GM19239 (cell line): ENCODE data around the gene ATP8A2.

Source experiments
- DNase-seq: peaks from one replicate; pipeline ENCODE4 v3.0.0; 2011; ENCODE audit warnings: low spot score; ENCODE audit not compliant: insufficient read length
- FAIRE-seq: peaks from 2 replicates; lab custom pipeline; 2011; peaks lifted over from hg19 to GRCh38; lab: Jason Lieb, UNC

The ATP8A2 gene

DNA sequence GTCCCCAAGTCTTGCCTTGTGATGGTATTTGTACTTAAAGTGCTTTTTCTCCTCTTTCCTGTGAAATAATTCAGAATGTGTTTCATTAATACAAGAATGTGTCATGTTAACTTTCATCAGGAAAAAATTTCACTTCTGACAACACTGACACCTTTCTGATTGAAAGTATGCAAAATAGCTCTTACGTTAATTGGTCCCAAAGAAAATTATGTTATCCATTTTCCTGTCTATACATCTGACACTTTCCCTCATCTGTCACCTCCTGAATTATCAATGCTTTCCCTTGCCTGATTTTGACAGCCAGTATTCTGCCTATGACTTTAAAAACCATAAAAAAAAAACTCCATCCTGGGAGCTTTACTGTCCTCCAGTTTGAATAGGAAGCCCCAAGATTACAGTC is 336.5 kb downstream of the ATP8A2 start:
- no peak for FAIRE-seq
- no peak for DNase-seq

DNA sequence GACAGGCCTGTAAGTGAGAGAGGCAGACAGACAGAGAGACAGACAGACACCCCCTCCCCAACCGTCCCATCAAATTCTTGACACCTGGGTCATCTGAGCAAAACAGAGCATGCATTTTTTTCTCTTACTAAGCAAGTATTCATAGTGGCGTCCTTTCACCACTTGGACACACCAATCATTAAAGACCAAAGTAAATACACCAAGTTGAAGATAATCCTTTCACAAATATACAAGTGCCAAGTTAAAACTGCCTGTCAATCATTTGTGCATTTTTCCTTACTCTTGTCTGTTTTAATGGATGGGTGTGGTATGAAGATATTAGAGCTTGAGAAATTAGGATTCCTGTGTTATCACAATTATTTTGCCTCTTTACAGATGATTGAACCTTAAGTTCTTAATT is 337.3 kb downstream of the ATP8A2 start:
- DNase-seq (no peak), FAIRE-seq (no peak)

DNA sequence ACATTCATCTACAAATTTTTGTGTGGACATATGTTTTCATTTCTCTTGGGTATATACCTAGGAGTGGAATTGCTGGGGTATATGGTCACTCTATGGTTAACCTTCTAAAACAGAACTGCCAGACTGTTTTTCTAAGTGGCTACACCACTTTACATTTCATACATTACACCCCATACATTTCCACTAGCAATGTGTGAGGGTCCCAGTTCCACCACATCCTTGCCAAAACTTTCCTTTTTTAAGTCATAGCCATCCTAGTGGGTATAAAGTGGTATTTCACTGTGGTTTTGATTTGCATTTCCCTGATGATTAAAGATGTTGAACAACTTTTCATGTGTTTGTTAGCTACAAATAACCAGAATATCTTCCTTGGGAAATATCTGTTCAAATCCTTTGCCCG is 344.0 kb downstream of the ATP8A2 start:
- FAIRE-seq (no peak), DNase-seq (no peak)

DNA sequence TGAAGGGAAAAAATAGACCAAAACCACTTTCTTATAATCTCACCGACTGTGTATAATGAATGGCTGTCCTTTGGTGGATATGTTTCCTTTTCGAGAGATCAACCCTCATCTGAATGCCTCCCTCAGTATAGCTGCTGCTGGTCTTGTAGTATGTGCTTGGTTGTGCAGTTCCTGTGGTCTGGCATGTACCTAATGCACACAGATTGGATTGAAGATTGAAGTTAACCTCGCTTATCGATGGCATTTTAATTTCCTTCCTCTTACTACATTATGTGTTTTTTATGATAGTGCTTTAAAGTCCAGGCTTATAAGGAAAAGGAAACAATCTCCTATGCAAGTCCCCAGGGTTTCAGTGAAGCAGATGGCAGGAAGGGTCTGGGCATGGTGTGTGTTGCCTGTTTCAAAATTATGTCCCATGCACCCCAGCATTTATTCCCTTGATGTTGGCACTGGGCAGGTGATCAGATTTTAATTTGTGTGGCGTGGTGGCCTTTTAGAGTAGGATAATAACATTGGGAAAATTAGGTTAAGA is 346.0 kb downstream of the ATP8A2 start:
- FAIRE-seq (no peak), DNase-seq (no peak)

DNA sequence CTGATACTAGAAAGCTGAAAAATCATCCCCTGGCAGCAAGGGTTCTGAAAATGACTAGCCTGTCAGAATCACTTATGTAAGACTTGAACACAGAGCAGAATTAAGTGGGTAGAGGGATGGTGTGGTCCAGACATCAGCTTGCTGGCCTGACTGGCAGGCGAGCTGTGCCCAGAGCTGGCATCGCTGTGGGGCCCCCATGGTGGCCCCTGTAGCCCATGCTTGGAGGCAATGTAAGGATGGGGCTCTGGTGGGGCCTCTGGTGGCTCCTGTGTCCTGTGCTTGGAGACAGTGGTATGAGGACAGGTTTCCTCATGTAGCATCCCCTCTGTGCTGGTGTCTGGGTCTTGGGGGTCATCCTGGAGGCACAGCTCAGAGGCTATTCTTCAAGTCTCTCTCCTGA is 347.9 kb downstream of the ATP8A2 start:
- DNase-seq (no peak), FAIRE-seq (no peak)

DNA sequence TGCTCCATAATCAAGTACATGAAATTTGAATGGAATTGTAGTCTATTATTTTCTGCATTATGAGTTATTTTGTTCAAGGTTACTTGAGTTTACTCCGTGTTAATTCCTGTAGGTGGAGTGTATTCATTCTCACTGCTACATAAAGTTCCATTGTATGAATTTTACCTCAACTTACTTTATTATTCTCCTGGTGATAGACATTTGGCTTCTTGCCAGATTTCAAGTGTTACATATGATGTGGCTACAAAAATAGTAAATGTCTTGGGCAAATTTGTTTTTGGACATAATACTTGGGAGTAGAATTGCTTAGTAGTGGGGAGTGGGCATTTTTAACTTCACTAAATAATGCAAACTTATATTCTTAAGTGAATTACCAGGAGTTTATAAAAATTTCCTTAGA is 351.1 kb downstream of the ATP8A2 start:
- DNase-seq = no peak
- no peak for FAIRE-seq

DNA sequence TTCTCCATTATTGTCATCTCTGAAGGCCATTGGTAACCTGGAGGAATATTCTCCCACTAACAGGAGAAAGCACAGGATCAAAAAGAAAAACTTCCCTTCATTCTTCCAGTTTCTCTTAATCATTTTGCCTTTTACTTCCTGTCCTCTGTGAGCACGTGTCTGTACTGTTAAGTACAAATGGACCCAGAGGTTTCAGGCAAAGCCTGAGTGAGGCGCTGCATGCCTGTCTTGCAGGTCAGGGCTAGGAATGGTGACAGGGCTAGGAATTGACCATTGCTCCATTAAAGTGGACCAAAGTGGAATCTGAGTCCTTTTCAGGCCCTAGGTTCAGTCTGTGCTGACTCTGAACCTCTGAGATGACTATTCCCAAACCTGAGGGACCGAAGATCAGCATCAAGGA is 353.3 kb downstream of the ATP8A2 start:
- DNase-seq = no peak
- no peak for FAIRE-seq

DNA sequence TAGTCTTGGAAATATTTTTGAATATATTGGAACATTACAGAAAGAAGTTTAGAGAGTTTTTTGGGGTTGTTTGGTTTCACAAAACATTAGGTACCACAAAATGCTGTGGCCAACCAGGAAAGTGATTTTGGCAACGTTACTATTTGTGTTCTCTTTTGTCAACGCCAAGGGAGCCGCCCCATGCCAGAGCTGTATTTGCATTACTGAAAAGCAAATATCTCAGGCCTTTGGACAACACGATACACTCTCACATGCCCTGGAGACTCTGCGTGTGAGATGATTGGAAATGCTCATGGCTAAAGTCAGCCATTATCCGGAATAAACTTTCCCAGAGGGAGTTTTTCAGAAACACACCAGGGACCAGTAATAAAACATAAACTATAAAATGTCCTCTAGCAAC is 355.5 kb downstream of the ATP8A2 start:
- no peak for DNase-seq
- no peak for FAIRE-seq

DNA sequence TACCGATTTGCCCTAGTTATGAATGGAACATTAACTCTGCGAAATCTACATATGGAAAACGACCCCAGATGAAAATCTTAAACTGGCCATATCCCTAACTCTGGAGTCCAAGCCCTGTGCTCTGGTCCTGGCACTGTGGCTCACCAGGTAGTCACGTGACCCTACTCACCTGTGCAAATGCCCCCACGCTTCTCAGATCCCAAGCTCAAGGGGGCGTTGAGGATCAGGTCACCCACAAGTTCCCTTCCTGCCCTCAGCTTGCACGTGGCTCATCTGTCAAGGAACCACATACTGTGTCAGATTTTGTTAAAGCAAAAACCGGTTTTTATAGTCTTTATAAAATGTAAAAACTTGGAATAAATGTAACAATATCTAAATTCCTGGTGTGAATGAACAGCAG is 356.0 kb downstream of the ATP8A2 start:
- no peak for DNase-seq
- no peak for FAIRE-seq

DNA sequence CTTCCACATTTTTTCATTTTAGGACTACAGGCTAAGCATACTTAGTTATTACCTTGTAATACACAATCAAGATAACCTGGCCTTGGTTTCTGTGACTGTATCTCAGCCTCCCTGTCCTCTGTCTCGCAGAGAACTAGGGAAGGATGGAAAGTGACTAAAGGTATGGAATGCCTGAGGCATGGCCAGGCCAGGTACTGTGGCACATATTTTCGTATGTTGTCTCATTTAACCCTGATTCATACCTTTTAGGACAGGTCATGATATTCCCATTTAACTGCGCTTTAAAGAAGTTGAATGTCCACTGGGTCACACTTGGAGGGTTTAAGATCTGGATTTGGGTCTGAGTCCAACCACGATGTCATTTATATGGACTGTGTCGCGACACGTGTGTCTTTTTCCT is 357.4 kb downstream of the ATP8A2 start:
- no peak for DNase-seq
- no peak for FAIRE-seq

DNA sequence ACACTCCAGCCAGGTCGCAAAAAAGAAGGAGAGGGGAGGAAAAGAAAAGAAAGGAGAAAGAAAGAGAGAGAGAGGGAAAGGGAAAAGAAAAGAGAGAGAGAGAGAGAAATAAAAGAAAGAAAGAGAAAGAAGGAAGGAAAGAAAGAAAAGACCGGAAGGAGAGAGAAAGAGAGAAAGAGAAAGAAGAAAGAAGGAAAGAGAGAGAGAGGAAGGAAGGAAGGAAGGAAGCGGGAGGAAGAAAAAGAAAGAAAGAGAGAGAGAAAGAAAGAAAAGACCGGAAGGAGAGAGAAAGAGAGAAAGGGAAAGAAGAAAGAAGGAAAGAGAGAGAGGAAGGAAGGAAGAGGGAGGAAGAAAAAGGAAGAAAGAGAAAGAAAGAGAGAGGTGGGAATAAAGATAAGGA is 359.3 kb downstream of the ATP8A2 start:
- DNase-seq = no peak
- FAIRE-seq = no peak

DNA sequence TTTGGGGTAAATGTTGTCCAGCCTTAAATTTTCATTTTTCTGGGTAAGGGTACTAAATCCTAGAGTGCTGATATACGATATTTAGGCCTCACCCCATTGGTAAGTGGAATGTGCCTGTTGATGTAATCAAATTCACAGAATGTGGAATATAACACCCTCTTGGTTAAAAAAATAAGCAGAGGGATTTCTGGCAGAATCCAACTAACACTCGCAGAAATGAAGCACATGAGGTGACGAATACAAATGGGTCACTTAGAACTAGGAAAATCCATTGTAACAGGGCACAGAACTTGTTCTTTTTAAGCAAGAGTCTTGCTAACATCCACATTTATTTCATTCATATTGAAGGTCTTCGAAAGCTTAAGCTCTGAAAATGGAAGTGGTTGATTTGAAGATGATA is 359.8 kb downstream of the ATP8A2 start:
- FAIRE-seq (no peak), DNase-seq (no peak)

DNA sequence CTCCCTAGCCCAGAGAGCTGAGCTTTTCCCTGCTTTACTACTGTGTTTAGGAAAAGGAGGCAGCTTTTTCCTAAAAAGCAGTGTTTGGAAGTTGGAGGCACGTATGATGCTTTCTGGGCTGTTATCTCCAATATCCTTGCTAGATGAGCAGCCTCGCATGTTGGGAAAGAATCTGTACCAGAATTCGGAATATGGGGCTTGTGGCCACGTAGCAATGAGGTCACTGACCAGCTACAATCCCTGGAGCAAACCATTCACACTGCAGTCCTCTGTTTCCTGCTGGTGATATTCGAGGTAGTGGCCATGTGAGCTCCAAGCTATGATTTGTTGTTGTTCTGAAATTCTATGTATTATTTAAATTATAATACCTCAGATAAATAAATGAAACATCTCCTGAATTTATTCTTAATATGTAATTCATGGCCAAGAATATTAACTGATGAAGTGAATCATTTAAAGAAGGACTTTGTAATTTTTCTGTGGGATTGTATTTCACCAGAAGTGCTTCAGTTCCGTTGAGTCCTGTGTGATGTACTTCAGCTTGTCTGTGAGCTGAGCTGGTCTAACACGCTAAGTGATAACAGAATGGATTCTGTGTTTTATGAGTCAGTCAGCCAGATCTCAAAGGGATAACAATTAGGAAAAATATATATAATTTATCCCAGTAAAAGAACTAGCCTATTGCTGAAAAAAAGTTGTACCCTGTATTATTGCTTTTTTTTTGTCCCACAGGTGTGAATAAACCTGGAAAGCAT is 360.5 kb downstream of the ATP8A2 start:
- FAIRE-seq = no peak
- DNase-seq = no peak

DNA sequence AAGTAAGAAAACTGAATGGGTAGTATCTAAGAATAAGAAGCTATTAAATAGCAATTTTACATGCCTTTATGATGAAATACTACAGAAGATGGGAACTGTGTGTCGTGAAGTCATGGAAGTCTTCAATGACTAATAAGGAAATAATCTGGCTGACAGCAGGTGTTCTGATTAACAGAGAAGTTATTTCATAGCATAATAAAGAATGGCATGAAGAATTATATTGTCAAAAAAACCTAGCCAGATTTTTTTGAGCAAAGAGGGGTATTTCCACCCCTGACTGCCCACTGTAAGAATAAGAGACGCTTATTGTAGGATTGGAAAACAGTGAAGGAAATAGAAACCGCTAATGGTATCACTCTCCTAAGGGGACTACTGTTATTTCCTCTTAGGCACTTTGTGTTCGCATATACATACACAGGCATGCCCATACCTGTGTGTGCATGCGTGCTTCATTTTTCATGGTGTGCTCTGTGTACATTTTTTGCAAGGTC is 361.3 kb downstream of the ATP8A2 start:
- DNase-seq = no peak
- no peak for FAIRE-seq

DNA sequence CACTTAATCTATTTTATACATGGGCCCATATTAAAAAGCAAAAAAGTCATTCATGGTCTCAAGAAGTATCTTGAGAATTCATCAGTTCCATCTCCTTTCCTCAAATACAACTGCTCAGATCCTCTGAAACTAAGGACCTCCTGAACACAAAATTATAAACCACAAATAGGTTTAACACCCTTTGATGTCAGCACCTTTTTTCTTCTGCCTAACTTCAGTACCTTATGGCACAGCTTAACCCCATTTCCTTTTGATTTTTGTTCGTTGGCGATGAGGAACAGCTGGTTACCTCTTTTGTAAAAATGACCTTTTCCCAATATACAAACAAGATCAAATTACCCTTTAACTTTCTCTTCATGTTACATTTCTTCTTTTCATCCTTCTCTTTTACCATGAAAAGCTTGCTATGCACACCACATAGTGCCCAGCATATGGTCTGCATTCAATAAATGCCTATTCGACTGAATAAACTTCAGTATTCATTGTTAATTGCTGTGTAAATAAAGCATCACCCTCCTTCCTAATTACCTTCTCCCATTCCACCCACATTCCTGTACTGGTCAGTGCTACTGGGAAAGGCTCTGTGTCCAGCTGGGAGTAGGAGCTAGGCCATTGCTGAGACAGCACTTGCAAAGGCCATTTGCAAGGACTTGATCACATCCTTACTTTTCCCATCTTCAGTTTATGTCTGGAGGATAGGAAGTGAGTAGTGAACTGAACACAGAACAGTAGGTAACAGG is 362.1 kb downstream of the ATP8A2 start:
- FAIRE-seq = no peak
- no peak for DNase-seq

DNA sequence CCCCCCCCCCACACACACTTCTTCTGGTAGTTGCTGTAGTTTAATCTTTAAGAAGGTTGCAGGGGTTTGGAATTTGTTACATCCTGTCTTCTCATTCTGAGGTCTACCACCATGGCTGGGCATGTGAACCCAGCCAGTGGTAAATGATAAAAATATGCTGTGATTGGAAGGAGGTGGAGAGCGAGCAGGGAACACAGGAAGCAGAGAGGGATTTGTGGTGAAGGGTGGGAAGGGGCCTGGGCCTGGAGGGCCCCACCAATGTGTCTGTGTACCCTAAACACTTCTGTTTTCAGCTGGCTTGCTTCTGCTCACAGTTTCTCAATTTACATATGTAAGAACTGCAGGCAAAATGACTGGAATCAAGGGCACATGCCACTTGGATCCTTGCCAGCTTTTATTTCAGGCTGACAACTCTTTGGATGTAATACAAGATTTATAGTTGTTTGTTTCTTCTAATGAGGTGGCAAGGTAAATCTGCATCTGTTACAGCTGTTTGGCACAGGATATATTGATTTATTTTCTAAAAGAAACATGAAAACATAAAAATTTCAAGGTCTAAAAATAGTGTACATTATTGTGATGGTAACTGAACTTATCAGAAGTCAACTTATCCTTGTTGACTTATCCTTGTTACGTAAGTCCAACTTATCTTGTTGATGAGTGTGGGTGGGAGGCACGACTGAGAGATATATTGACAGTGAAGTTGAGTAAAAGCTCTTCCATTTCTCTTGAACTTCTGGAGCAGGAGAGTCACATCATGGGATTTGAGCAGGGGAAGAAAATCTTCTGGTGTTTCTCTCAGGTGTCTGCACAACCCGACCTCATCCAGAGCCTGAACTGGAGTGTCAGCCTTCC is 366.8 kb downstream of the ATP8A2 start:
- DNase-seq = no peak
- FAIRE-seq = no peak

DNA sequence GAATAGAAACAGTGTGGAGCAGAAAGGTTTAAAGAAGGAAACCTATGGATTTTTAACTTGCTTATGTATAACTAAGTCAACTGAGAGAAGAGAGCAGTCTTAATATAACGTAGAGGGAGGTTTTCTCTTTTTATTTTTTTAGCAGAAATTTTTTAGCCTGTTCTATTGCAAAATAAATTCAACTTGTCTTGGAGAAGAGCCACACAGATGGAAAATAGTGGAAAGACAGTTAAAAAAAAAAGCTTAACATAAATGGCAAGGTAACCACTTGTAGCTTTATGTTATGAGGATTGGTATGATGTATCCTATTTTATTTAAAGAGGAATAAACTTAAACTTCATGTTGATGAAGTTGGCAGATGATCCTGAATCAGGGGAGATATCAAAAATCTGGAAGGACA is 367.6 kb downstream of the ATP8A2 start:
- FAIRE-seq (no peak), DNase-seq (no peak)

DNA sequence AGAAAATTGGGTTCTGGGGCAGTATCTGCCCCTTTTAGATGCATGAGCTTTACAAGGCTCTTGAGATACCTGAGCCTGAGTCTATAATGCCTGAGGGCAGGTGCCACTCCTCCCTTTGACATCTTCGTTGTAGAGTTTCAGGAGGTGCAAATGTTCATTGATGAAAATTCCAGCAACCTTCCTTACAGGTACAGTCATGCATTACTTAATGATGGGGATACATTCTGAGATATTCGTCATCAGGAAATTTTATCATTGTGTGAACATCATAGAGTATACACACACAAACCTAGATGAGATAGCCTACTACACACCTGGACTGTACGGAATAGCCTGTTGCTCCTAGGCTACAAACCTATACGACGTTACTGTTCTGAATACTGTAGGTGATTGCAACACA is 370.0 kb downstream of the ATP8A2 start:
- no peak for DNase-seq
- FAIRE-seq = no peak

DNA sequence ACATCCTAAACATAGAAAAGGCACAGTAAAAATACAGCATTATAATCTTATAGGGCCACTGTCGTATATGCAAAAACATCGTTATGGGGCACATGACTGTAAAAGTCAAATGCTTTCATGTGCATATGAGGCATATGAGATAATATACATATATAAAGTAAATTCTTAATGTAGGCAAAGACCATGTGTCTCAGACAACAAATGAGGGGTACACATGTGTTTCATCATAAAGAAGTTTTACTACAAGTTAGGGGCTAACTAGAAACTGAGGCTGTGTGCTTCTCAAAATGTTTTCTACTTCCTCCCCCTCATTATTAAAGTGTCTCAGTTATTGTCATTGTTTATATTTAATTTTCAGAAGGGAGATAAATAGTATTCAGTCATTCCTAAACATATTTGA is 370.4 kb downstream of the ATP8A2 start:
- FAIRE-seq = no peak
- DNase-seq = no peak

DNA sequence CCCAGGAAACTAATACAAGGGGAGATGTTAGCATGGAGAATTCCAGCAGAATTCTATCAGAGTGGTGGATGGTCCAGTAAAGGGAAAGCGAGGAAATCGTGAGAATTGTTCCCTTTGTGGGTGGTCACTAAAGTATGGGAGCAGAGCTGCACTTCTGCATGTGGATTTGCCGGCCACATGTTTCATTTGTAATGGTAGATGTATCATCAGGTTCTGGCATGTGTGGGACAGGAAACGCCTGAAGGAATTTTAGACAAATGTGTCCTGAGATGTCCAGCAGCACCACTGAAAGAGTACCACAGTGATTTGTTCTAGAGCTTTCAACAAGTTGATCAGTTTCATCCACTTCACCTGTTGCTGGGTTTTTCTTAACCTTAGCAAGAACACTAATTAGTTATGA is 371.6 kb downstream of the ATP8A2 start:
- no peak for DNase-seq
- no peak for FAIRE-seq

DNA sequence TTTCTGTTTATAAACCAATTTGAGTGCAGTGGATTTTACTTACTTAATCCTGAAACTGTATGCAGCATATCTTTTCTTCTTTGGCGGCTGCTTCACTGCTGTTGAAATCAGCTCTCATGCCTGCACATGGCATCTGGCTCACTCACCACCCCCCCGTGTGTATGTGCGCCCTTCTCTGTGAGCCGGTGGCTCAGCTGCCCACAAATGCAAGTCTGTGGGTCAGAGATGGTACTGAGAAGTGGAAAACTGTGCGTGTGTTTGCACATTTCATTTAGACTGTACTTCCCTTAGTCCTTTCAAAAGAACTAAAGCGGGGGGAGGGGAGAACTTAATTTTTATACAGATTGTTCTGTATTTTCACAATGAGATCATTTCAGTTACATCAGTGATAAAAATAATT is 372.4 kb downstream of the ATP8A2 start:
- no peak for DNase-seq
- no peak for FAIRE-seq
